Adrenal gland (tissue), 5 donors: ENCODE measurements around the gene LMAN1L.

Source experiments
- CTCF ChIP-seq, 6 experiments: fragments of 450-650 bp in 4 of 6; fragments of 200-600 bp in 2 of 6; sonication (generic) in 1 of 6; IDR thresholded peaks; 1 replicate in 5 of 6; 2 replicates in 1 of 6; pipeline versions ENCODE4 v1.5.1 to v1.8.0; 2016 to 2021; ENCODE audit warnings: antibody characterized with exemption in 6 of 6, mild to moderate bottlenecking in 2 of 6, moderate library complexity in 1 of 6
- POLR2A ChIP-seq, 2 donors: fragments of 450-650 bp; IDR thresholded peaks; one replicate each; pipeline ENCODE4 v1.6.1; 2017; ENCODE audit warnings: antibody characterized with exemption in 2 of 2, mild to moderate bottlenecking in 2 of 2, moderate library complexity in 1 of 2
- donor health status: DM: no; HTN: no; CAD: no.

DNA sequence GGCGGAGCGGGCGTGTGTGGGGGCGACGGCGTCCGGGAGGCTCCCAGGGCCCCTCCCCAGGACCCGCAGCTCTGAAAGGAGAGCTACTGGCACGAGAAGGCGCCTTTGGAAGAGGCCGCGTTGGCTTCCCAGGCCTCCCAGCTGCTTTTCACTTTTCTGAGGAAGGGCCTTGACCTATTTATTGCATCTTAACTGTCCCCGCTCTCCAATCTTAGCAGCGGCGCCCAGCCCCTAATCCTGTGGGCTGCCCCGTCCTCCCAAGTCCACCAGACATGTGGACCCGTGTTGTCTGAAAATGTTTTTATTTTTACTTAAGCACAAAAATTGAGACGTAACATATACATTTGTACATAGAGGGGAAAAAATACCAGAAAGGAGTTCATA, 30.8 kb downstream of the LMAN1L start:
- TF ChIP-seq CTCF (IDR thresholded peaks at IDR 0.05) = no peak
- no peak for TF ChIP-seq POLR2A (IDR thresholded peaks at IDR 0.05)
